OCI-LY7 (cell line): Measurements from ENCODE around the gene WDR87. TPM values are rescaled to one million over a fixed set of nuclear protein-coding genes. Genes with fewer than 3 reads are reported as not detected.

ENCODE experiments used
- BruUV-seq: library from RNA; stranded (reverse); fragments of 400-500 nt; replicated peaks from 2 replicates; lab custom pipeline; 2021; lab: Mats Ljungman, UMichigan
- CTCF ChIA-PET: fragments of 300-600 bp; sonication (Branson Sonifier 250); formaldehyde crosslinking; loops from one replicate; lab custom pipeline; 2022; ENCODE audit warnings: antibody characterized with exemption; ENCODE audit not compliant: unreplicated experiment; lab: Charles Lee
- POLR2A ChIA-PET: fragments of 300-600 bp; sonication (Branson Sonifier 250); formaldehyde crosslinking; loops from one replicate; lab custom pipeline; 2022; ENCODE audit warnings: antibody characterized with exemption; lab: Charles Lee
- DNase-seq: peaks from one replicate; pipeline ENCODE4 v3.0.0-alpha.2; 2015; ENCODE audit warnings: low spot score
- H2AFZ ChIP-seq: fragments of 200-600 bp; sonication (generic), shearing (Covaris generic); 2 replicates; pipeline ENCODE4 v1.6.1; 2014; ENCODE audit warnings: mild to moderate bottlenecking, antibody characterized with exemption, low read length, moderate library complexity
- H3K27ac ChIP-seq: fragments of 200-600 bp; sonication (generic); 2 replicates; pipeline ENCODE4 v1.5.1; 2014; ENCODE audit warnings: mixed run types, low read depth, mild to moderate bottlenecking, moderate library complexity, low read length, inconsistent platforms; ENCODE audit not compliant: poor library complexity, severe bottlenecking
- H3K36me3 ChIP-seq: fragments of 200-600 bp; sonication (generic); 2 replicates; pipeline ENCODE4 v1.6.1; 2014; ENCODE audit warnings: mild to moderate bottlenecking, antibody characterized with exemption, low read length, moderate library complexity, mixed read lengths; ENCODE audit not compliant: insufficient read depth
- H3K4me1 ChIP-seq: fragments of 200-600 bp; sonication (generic); 2 replicates; pipeline ENCODE4 v1.5.1; 2014; ENCODE audit warnings: mild to moderate bottlenecking, low read length; ENCODE audit not compliant: insufficient read depth, poor library complexity, severe bottlenecking
- H3K4me2 ChIP-seq: fragments of 200-600 bp; sonication (generic); 2 replicates; pipeline ENCODE4 v1.6.1; 2014; ENCODE audit warnings: mild to moderate bottlenecking, low read length
- H3K4me3 ChIP-seq: fragments of 200-600 bp; sonication (generic); 2 replicates; pipeline ENCODE4 v1.5.1; 2014; ENCODE audit warnings: mild to moderate bottlenecking, low read depth, low read length; ENCODE audit not compliant: poor library complexity, severe bottlenecking
- H3K79me2 ChIP-seq: fragments of 200-600 bp; sonication (generic); 2 replicates; pipeline ENCODE4 v1.6.1; 2016; ENCODE audit warnings: low read depth, mild to moderate bottlenecking, low read length, moderate library complexity, mixed read lengths; ENCODE audit not compliant: insufficient read depth
- H3K9me2 ChIP-seq: fragments of 200-600 bp; sonication (generic); 2 replicates; pipeline ENCODE4 v1.6.1; 2016; ENCODE audit warnings: mild to moderate bottlenecking, low read length, mixed read lengths; ENCODE audit not compliant: insufficient read depth
- H3K9me3 ChIP-seq: fragments of 200-600 bp; sonication (generic); 2 replicates; pipeline ENCODE4 v1.6.1; 2014; ENCODE audit warnings: mild to moderate bottlenecking, mixed run types, low read length, mixed read lengths
- H4K20me1 ChIP-seq: fragments of 200-600 bp; sonication (generic); 2 replicates; pipeline ENCODE4 v1.6.1; 2014; ENCODE audit warnings: mild to moderate bottlenecking, antibody characterized with exemption, low read length, moderate library complexity, mixed read lengths; ENCODE audit not compliant: insufficient read depth
- CTCF ChIP-seq: fragments of 200-600 bp; sonication (generic); conservative IDR thresholded peaks from 2 replicates; pipeline ENCODE4 v1.5.1; 2014; ENCODE audit warnings: mild to moderate bottlenecking, antibody characterized with exemption, low read length, moderate library complexity, mixed read lengths
- EZH2phosphoT487 ChIP-seq: fragments of 200-600 bp; sonication (generic); IDR thresholded peaks from 2 replicates; pipeline ENCODE4 v1.6.1; 2018; ENCODE audit warnings: low read depth, borderline replicate concordance, mild to moderate bottlenecking, mixed run types, antibody characterized with exemption, low read length, moderate library complexity, mixed read lengths
- intact Hi-C: fragments of 100-400 bp; cut with micrococcal nuclease; formaldehyde crosslinking; loops from one replicate; pipeline ENCODE4 v1.10.0; 2022; ENCODE audit not compliant: unreplicated experiment
- total RNA-seq, 2 experiments: library from RNA; depleted of rRNA in 1 of 2; stranded (reverse); fragments of >200 nt in 1 of 2; shearing (Covaris generic) in 1 of 2; gene quantifications; 2 replicates each; pipeline ENCODE4 v1.2.3, GENCODE V29; 2014 to 2022

WDR87 gene
- total RNA-seq, 2 experiments from 2014 or later, result 0.08 TPM; not detected in 1

GRCh38 chr19:37932985-37933936 is 26.9 kb upstream of the WDR87 start:
- Histone ChIP-seq H3K9me2 (no peaks in the 10 kb centered on the region), H3K36me3 (peaks cover 48% of the 10 kb centered on the region), H3K4me3 (peak overlapping the region; percentile 65), H3K4me2 (peak overlapping the region; percentile 84), H3K79me2 (peaks cover 77% of the 10 kb centered on the region), H3K27ac (peak overlapping the region; percentile 61), H3K9me3 (peaks cover 31% of the 10 kb centered on the region; the same call in 1 of the 2 replicates), H3K4me1 (peaks cover 57% of the 10 kb centered on the region), H4K20me1 (no peaks in the 10 kb centered on the region), H2AFZ (peak overlapping the region; percentile 56; the same call in 1 of the 2 replicates)
- intact Hi-C loops, result no loop called here
- DNase-seq, result no peak
- CTCF ChIA-PET, result interaction anchor here (1.6 kb wide), 1 partner anchor 53 kb away, joined by 5 read pairs; no protein-coding TSS in a partner anchor
- no peak for TF ChIP-seq CTCF
- no peak for TF ChIP-seq EZH2phosphoT487
- POLR2A ChIA-PET, result interaction anchor here (0.6 to 3.0 kb wide), 12 partner anchors 9 to 106 kb away, joined by 3 to 21 read pairs (median 6); partner anchors contain the start of genes SIPA1L3 and WDR87
- BruUV-seq, result no TSS peak

- DNase-seq, result peak; percentile 60
- H3K4me3 ChIP-seq, result peak overlapping the region; percentile 65
These were observed 25.7 kb upstream of the WDR87 start for GRCh38 chr19:37931881-37932655.

More at GRCh38 chr19:37931881-37932655, 25.7 kb upstream of the WDR87 start:
- Histone ChIP-seq H3K4me1 (peaks cover 68% of the 10 kb centered on the region), H3K27ac (peak overlapping the region; percentile 61), H3K9me2 (no peaks in the 10 kb centered on the region), H3K9me3 (peaks cover 27% of the 10 kb centered on the region; the same call in 1 of the 2 replicates), H3K36me3 (peaks cover 40% of the 10 kb centered on the region), H4K20me1 (no peaks in the 10 kb centered on the region), H2AFZ (peak overlapping the region; percentile 56; the same call in 1 of the 2 replicates), H3K79me2 (peaks cover 84% of the 10 kb centered on the region), H3K4me2 (peak overlapping the region; percentile 84)
- ChIA-PET CTCF (interaction anchor here (0.8 to 1.6 kb wide), 4 partner anchors 29 to 312 kb away, joined by 3 to 7 read pairs (median 4); no protein-coding TSS in a partner anchor), POLR2A (interaction anchor here (0.6 to 3.0 kb wide), 14 partner anchors 8 to 115 kb away, joined by 3 to 21 read pairs (median 6); partner anchors contain the start of genes SIPA1L3 and WDR87)
- no TSS peak for BruUV-seq
- intact Hi-C loops, result no loop called here
- TF ChIP-seq CTCF, result peak; percentile 31; the same call in 1 of the 2 replicates
- no peak for TF ChIP-seq EZH2phosphoT487
